ENCODE results near the gene GALNT12.

DNA sequence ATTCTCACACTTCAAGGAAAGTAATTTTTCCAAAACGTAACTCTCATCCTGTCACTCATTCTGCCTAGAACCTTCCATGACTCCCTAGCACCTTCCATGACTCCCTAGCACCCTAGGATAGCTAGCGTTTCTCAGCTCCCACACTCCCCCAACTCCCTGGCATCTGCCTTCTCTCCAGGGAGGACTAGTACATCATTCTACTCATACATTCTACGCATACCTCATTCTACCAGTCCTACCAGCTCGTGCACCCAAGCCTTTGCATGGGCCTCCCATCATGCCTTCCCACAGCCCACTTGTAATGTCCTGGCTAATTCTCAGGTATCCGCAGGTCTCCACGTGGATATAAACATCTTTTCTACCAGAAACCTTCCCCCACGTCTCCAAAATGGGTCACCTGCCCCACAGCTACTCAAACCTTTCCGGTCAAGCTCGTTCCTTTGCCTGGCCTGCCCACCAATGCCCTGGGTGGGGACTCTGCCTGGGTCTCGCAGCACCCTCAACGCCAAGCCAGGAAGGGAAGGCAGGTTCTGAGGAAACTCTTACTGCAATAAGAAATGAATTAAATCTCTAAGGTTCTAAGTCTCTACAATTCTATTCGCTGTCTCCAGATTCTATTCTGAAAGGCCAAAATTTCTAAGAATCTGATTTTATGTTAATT lies 12.0 kb upstream of the GALNT12 start:
- TF ChIP-seq CTCF (IDR thresholded peaks at IDR 0.05): no peak
- TF ChIP-seq POLR2AphosphoS5 (IDR thresholded peaks at IDR 0.05): no peak
- no peak for TF ChIP-seq POLR2A (IDR thresholded peaks at IDR 0.05)

All from prostate gland (tissue), 2 donors.